Vagina (tissue), 2 donors: Measurements from ENCODE around the gene SLC4A7. TPM values are rescaled to one million over a fixed set of nuclear protein-coding genes. Genes with fewer than 3 reads are reported as not detected.

ENCODE experiments used
- DNase-seq, 2 donors: peaks; one replicate each; pipeline ENCODE4 v3.0.0-alpha.2; 2017; ENCODE audit errors: extremely low spot score in 2 of 2
- H3K27ac ChIP-seq: fragments of 200-600 bp; sonication (generic); one replicate; pipeline ENCODE4 v1.5.1; 2019
- H3K27me3 ChIP-seq: fragments of 200-600 bp; sonication (generic); one replicate; pipeline ENCODE4 v1.5.1; 2019
- H3K36me3 ChIP-seq, 2 donors: fragments of 200-600 bp; sonication (generic); one replicate each; pipeline ENCODE4 v1.5.1; 2017 to 2019
- H3K4me1 ChIP-seq: fragments of 200-600 bp; sonication (generic); one replicate; pipeline ENCODE4 v1.5.1; 2019
- H3K4me3 ChIP-seq, 2 donors: fragments of 200-600 bp; sonication (generic); 1 replicate in 1 of 2; 2 replicates in 1 of 2; pipeline ENCODE4 v1.5.1; 2016 to 2019
- H3K9me3 ChIP-seq: fragments of 200-600 bp; sonication (generic); one replicate; pipeline ENCODE4 v1.5.1; 2019
- CTCF ChIP-seq, 3 experiments: fragments of 450-650 bp in 2 of 3; fragments of 200-600 bp in 1 of 3; sonication (generic) in 1 of 3; IDR thresholded peaks; one replicate each; pipeline ENCODE4 v1.5.1; 2017 to 2019; ENCODE audit warnings: antibody characterized with exemption in 3 of 3, mild to moderate bottlenecking in 2 of 3, moderate library complexity in 2 of 3
- POLR2A ChIP-seq, 2 donors: fragments of 450-650 bp; IDR thresholded peaks; one replicate each; pipeline ENCODE4 v1.6.1; 2017; ENCODE audit warnings: antibody characterized with exemption in 2 of 2, mild to moderate bottlenecking in 2 of 2, moderate library complexity in 2 of 2
- POLR2AphosphoS5 ChIP-seq, 2 donors: sonication (generic); formaldehyde crosslinking; IDR thresholded peaks; one replicate each; pipeline ENCODE4 v1.9.0; 2017; ENCODE audit warnings: antibody characterized with exemption in 2 of 2, mild to moderate bottlenecking in 2 of 2, low read depth in 1 of 2; ENCODE audit not compliant: insufficient read depth in 1 of 2
- intact Hi-C: fragments of 100-400 bp; cut with DNase I; formaldehyde crosslinking; loops from one replicate; pipeline ENCODE4 v1.15.1; 2023
- total RNA-seq: library from RNA; depleted of rRNA; stranded (reverse); fragments of >200 nt; gene quantifications from one replicate; pipeline ENCODE4 v1.2.3, GENCODE V29; 2016

The SLC4A7 gene
- total RNA-seq, 1 donor from 2014 or later, result 61.1 TPM

- H3K27ac ChIP-seq, result no peak overlapping the region
Measured at GRCh38 chr3:27503526-27503925, 19.3 kb upstream of the SLC4A7 start.

GRCh38 chr3:27501759-27502158 lies 17.6 kb upstream of the SLC4A7 start:
- H3K27ac ChIP-seq, result no peak overlapping the region
- no peaks in the 10 kb centered on the region for H3K27me3 ChIP-seq
- intact Hi-C loops, result no loop called here
- DNase-seq, result no peak
- TF ChIP-seq CTCF (IDR thresholded peaks at IDR 0.05), result no peak
- TF ChIP-seq POLR2A (IDR thresholded peaks at IDR 0.05), result no peak
- no peak for TF ChIP-seq POLR2AphosphoS5 (IDR thresholded peaks at IDR 0.05; ENCODE audit: insufficient read depth in 1 of 2, low read depth in 1 of 2)
- H3K4me1 ChIP-seq, result no peaks in the 10 kb centered on the region
- H3K4me3 ChIP-seq, result no peak overlapping the region
- H3K9me3 ChIP-seq, result no peaks in the 10 kb centered on the region
- no peaks in the 10 kb centered on the region for H3K36me3 ChIP-seq

More at GRCh38 chr3:27503526-27503925, 19.3 kb upstream of the SLC4A7 start:
- TF ChIP-seq POLR2A (IDR thresholded peaks at IDR 0.05) (no peak), CTCF (IDR thresholded peaks at IDR 0.05) (no peak), POLR2AphosphoS5 (IDR thresholded peaks at IDR 0.05; ENCODE audit: insufficient read depth in 1 of 2, low read depth in 1 of 2) (no peak)
- H3K4me1 ChIP-seq, result no peaks in the 10 kb centered on the region
- no peaks in the 10 kb centered on the region for H3K9me3 ChIP-seq
- no peaks in the 10 kb centered on the region for H3K36me3 ChIP-seq
- no peak for DNase-seq
- intact Hi-C loops, result no loop called here
- H3K27me3 ChIP-seq, result no peaks in the 10 kb centered on the region
- no peak overlapping the region for H3K4me3 ChIP-seq

- intact Hi-C loops, result no loop called here
- no peak for TF ChIP-seq CTCF (IDR thresholded peaks at IDR 0.05)
- TF ChIP-seq POLR2AphosphoS5 (IDR thresholded peaks at IDR 0.05; ENCODE audit: insufficient read depth in 1 of 2, low read depth in 1 of 2), result no peak
- no peak for TF ChIP-seq POLR2A (IDR thresholded peaks at IDR 0.05)
- H3K36me3 ChIP-seq, result no peaks in the 10 kb centered on the region
Measured at GRCh38 chr3:27500986-27501385, 16.8 kb upstream of the SLC4A7 start.

GRCh38 chr3:27500035-27500434 lies 15.9 kb upstream of the SLC4A7 start:
- Histone ChIP-seq H3K36me3 (no peaks in the 10 kb centered on the region), H3K4me1 (no peaks in the 10 kb centered on the region), H3K4me3 (no peak overlapping the region), H3K9me3 (no peaks in the 10 kb centered on the region), H3K27me3 (no peaks in the 10 kb centered on the region), H3K27ac (no peak overlapping the region)
- no peak for DNase-seq
- intact Hi-C loops, result no loop called here
- no peak for TF ChIP-seq POLR2A (IDR thresholded peaks at IDR 0.05)
- no peak for TF ChIP-seq CTCF (IDR thresholded peaks at IDR 0.05)
- TF ChIP-seq POLR2AphosphoS5 (IDR thresholded peaks at IDR 0.05; ENCODE audit: insufficient read depth in 1 of 2, low read depth in 1 of 2), result no peak

More at GRCh38 chr3:27500986-27501385, 16.8 kb upstream of the SLC4A7 start:
- DNase-seq, result no peak
- no peak overlapping the region for H3K4me3 ChIP-seq
- no peaks in the 10 kb centered on the region for H3K27me3 ChIP-seq
- no peaks in the 10 kb centered on the region for H3K4me1 ChIP-seq
- H3K27ac ChIP-seq, result no peak overlapping the region
- no peaks in the 10 kb centered on the region for H3K9me3 ChIP-seq

- H3K9me3 ChIP-seq, result no peaks in the 10 kb centered on the region
- intact Hi-C loops, result no loop called here
- H3K27me3 ChIP-seq, result no peaks in the 10 kb centered on the region
- H3K4me3 ChIP-seq, result no peak overlapping the region
- no peaks in the 10 kb centered on the region for H3K4me1 ChIP-seq
- TF ChIP-seq CTCF (IDR thresholded peaks at IDR 0.05) (no peak), POLR2AphosphoS5 (IDR thresholded peaks at IDR 0.05; ENCODE audit: insufficient read depth in 1 of 2, low read depth in 1 of 2) (no peak), POLR2A (IDR thresholded peaks at IDR 0.05) (no peak)
- no peaks in the 10 kb centered on the region for H3K36me3 ChIP-seq
- no peak overlapping the region for H3K27ac ChIP-seq
- no peak for DNase-seq
Measured at GRCh38 chr3:27494784-27495183, 10.6 kb upstream of the SLC4A7 start.
